ENCODE measurements around the gene WSCD1.

DNA sequence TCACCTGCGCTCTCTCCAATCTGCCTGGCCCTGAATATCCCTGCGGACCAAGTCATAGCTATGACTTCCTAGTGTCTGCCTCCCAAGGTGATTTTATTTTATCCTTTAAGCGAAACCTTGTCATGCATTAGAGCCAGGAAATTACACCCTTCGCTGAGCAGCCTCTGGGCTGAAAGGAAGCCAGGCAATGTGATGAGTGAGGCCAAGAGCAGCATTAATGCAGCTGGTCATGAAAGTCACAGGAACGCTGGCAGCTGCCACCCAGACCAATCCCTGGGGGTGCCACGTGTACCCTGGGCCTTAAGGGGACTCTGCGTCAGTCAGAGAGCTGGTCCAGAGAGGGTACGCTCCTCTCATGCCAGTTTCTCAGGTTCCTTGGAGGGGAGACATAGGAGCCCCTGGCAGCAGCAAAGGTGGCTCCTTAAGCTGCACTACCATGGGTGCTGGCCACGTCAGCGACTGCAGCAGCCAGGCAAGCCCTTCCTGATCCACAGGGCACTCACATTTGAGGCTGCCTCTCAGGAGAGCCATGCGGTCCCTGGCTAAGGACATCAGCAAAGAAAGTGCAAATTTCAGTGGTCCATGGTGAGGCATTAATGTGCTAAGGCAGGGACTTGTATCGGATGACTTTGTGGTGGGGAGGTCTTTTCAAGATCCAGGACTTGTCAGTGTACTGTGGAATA is 42.7 kb upstream of the WSCD1 start:
- TF ChIP-seq CTCF (IDR thresholded peaks at IDR 0.05) (no peak), POLR2A (IDR thresholded peaks at IDR 0.05) (no peak)
